CD4-positive, alpha-beta memory T cell (primary cell): ENCODE data around the gene MBNL1. TPM values are rescaled to one million over a fixed set of nuclear protein-coding genes. Genes with fewer than 3 reads are reported as not detected.
A peak's percentile ranks its signal among the peaks of the same experiment; 100 is the strongest.

Experiments
- CTCF ChIA-PET: fragments of 350-600 bp; sonication (Branson Sonifier 250); formaldehyde crosslinking; loops from one replicate; lab custom pipeline; 2021; ENCODE audit warnings: inconsistent platforms; ENCODE audit not compliant: partially characterized antibody; lab: Charles Lee
- POLR2A ChIA-PET: fragments of 350-600 bp; sonication (Branson Sonifier 250); formaldehyde crosslinking; loops from one replicate; lab custom pipeline; 2021; ENCODE audit not compliant: partially characterized antibody; lab: Charles Lee
- DNase-seq, 5 donors: peaks; one replicate each; pipeline versions ENCODE4 v3.0.0 to v3.0.0-alpha.2; 2020 to 2022; ENCODE audit warnings: mixed read lengths in 1 of 5
- H3K27ac ChIP-seq: one replicate; pipeline ENCODE4 v1.7.0; 2013; ENCODE audit warnings: low read depth, low read length
- H3K27me3 ChIP-seq: 2 replicates; pipeline ENCODE4 v1.7.0; 2013; ENCODE audit warnings: mild to moderate bottlenecking, low read length, moderate library complexity; ENCODE audit not compliant: insufficient read depth
- H3K36me3 ChIP-seq: 2 replicates; pipeline ENCODE4 v1.7.0; 2013; ENCODE audit warnings: mild to moderate bottlenecking, low read length, moderate library complexity; ENCODE audit not compliant: insufficient read depth
- H3K4me1 ChIP-seq: 2 replicates; pipeline ENCODE4 v1.7.0; 2013; ENCODE audit warnings: mild to moderate bottlenecking, low read length, moderate library complexity; ENCODE audit not compliant: insufficient read depth
- H3K4me3 ChIP-seq, 2 donors: one replicate each; pipeline ENCODE4 v1.7.0; 2013; ENCODE audit warnings: low read length in 2 of 2, mild to moderate bottlenecking in 1 of 2
- H3K9me3 ChIP-seq, 2 donors: one replicate each; pipeline ENCODE4 v1.7.0; 2013; ENCODE audit warnings: low read length in 2 of 2, control low read depth in 1 of 2; ENCODE audit not compliant: control insufficient read depth in 1 of 2
- H3K27ac Mint-ChIP-seq, 7 donors: one replicate each; pipeline ENCODE4 v1.8.0; 2020 to 2021; ENCODE audit warnings: mixed read lengths in 7 of 7, mild to moderate bottlenecking in 6 of 7, inconsistent platforms in 3 of 7, moderate library complexity in 3 of 7
- H3K27me3 Mint-ChIP-seq, 2 donors: one replicate each; pipeline ENCODE4 v1.8.0; 2020 to 2021; ENCODE audit warnings: mixed read lengths in 2 of 2
- H3K36me3 Mint-ChIP-seq, 2 donors: one replicate each; pipeline ENCODE4 v1.8.0; 2020 to 2021; ENCODE audit warnings: mixed read lengths in 2 of 2, inconsistent platforms in 1 of 2, mild to moderate bottlenecking in 1 of 2
- H3K4me1 Mint-ChIP-seq, 4 donors: one replicate each; pipeline ENCODE4 v1.8.0; 2020 to 2021; ENCODE audit warnings: mixed read lengths in 4 of 4, mild to moderate bottlenecking in 1 of 4
- H3K4me3 Mint-ChIP-seq, 8 donors: one replicate each; pipeline ENCODE4 v1.8.0; 2020 to 2021; ENCODE audit warnings: mixed read lengths in 8 of 8, mild to moderate bottlenecking in 7 of 8, moderate library complexity in 6 of 8, inconsistent platforms in 3 of 8
- H3K9me3 Mint-ChIP-seq, 8 donors: one replicate each; pipeline ENCODE4 v1.8.0; 2020 to 2021; ENCODE audit warnings: mixed read lengths in 8 of 8, mild to moderate bottlenecking in 5 of 8, inconsistent platforms in 3 of 8, moderate library complexity in 1 of 8
- intact Hi-C: fragments of 100-400 bp; cut with micrococcal nuclease; formaldehyde crosslinking; loops from one replicate; pipeline ENCODE4 v1.15.1; 2023
- polyA plus RNA-seq, 2 donors: library from polyadenylated mRNA; unstranded; fragments of 300-500 nt; fragmentation: Illumina TruSeq; gene quantifications; one replicate each; pipeline ENCODE4 v1.2.3, GENCODE V29; 2021
- total RNA-seq, 2 experiments: library from RNA; stranded (reverse); gene quantifications; one replicate each; pipeline ENCODE4 v1.2.3, GENCODE V29; 2021

Gene MBNL1
- total and polyA plus RNA-seq, 4 experiments from 2014 or later, result 289 to 430 (median 361) TPM

DNA sequence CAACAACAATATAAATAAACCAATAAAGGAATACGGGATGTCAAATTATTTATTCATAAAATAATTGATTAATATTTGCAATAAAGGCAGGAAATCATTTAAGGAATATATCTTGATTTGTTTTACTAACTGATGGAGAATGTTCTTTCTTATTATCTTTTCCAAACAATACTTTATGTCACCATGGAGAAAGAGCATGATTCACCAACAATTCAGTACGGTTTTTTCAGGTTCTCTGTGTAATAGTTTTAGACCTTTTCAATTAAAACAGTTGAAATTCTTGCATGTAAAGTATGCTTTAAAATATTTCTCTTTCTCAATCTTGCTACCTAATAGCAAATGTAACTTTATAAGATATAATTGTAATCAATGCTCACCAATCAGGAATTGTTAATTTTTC, 41.7 kb upstream of the MBNL1 start:
- intact Hi-C loops, result loop anchor here (1.0 kb wide), 1 partner anchor 9 kb away; no protein-coding TSS in a partner anchor
- DNase-seq, result no peak
- H3K4me1 Mint-ChIP-seq, result peaks cover 37 to 48% (median 43%) of the 10 kb centered on the region in 4 donors
- POLR2A ChIA-PET, result interaction anchor here (2.5 kb wide), 1 partner anchor 42 kb away, joined by 5 read pairs; the partner anchor contains the start of gene MBNL1
- Histone ChIP-seq H3K9me3 (no peaks in the 10 kb centered on the region), H3K4me3 (no peak overlapping the region), H3K27ac (no peak overlapping the region), H3K4me1 (peaks cover 37% of the 10 kb centered on the region), H3K36me3 (no peaks in the 10 kb centered on the region), H3K27me3 (no peaks in the 10 kb centered on the region)
- no peaks in the 10 kb centered on the region for H3K27me3 Mint-ChIP-seq
- no peak overlapping the region for H3K27ac Mint-ChIP-seq
- no peak overlapping the region for H3K4me3 Mint-ChIP-seq
- no peaks in the 10 kb centered on the region for H3K36me3 Mint-ChIP-seq
- peaks cover 0 to 2% (median 0%) of the 10 kb centered on the region in 8 donors for H3K9me3 Mint-ChIP-seq
- CTCF ChIA-PET, result no interaction called here

DNA sequence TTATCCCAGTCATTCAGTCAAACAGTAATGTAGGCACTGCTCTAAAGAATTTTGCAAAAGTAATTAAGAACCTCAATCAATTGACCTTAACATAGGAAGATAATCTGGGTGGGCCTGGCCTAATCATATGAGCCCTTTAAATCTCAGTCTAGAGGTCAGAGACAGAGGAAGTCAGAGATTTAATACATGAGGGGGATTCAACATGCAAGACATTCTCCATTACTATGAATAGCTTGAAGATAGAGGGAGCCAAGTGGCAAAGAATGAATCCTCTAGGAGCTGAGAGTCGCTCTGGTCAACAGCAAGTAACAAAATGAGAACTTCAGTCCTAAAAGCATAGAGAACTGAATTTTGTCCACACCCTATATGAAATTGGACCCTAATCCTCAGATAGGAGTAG, 39.0 kb upstream of the MBNL1 start:
- CTCF ChIA-PET, result interaction anchor here (1.4 kb wide), 1 partner anchor 214 kb away, joined by 5 read pairs; no protein-coding TSS in a partner anchor
- peaks cover 42% of the 10 kb centered on the region for H3K4me1 ChIP-seq
- H3K27me3 Mint-ChIP-seq, result no peaks in the 10 kb centered on the region
- no peaks in the 10 kb centered on the region for H3K27me3 ChIP-seq
- POLR2A ChIA-PET, result interaction anchor here (0.9 kb wide), 1 partner anchor 214 kb away, joined by 3 read pairs; no protein-coding TSS in a partner anchor
- peaks cover 0 to 2% (median 0%) of the 10 kb centered on the region in 8 donors for H3K9me3 Mint-ChIP-seq
- intact Hi-C loops, result loop anchor here (5.0 kb wide), 1 partner anchor 38 kb away; the partner anchor contains the start of gene MBNL1
- H3K4me1 Mint-ChIP-seq, result peaks cover 34 to 56% (median 44%) of the 10 kb centered on the region in 4 donors
- H3K36me3 Mint-ChIP-seq, result no peaks in the 10 kb centered on the region
- no peak overlapping the region for H3K4me3 ChIP-seq
- H3K4me3 Mint-ChIP-seq, result peak overlapping the region in 2 of 8 donors; percentile 1 to 13
- H3K27ac Mint-ChIP-seq, result peak overlapping the region in 1 of 7 donors; percentile 1
- no peaks in the 10 kb centered on the region for H3K36me3 ChIP-seq
- no peaks in the 10 kb centered on the region for H3K9me3 ChIP-seq
- no peak for DNase-seq
- no peak overlapping the region for H3K27ac ChIP-seq

DNA sequence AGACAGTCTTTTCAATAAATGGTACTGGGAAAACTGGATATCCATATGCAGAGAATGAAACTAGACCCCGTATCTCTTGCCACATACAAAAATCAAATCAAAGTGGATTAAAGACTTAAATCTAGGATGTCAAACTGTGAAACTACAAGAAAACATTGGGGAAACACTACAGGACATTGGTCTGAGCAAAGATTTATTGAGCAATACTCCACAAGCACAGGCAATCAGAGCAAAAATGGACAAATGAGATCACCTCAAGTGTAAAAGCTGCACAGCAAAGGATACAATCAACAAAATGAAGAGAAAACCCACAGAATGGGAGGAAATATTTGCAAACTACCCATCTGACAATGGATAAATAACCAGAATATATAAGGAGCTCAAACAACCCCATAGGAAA, 38.4 kb upstream of the MBNL1 start:
- no peaks in the 10 kb centered on the region for H3K36me3 ChIP-seq
- no peak for DNase-seq
- Mint-ChIP-seq H3K4me1 (peaks cover 34 to 57% (median 45%) of the 10 kb centered on the region in 4 donors), H3K4me3 (peak overlapping the region in 4 of 8 donors; percentile 67 to 76 (median 70)), H3K9me3 (peaks cover 0 to 2% (median 0%) of the 10 kb centered on the region in 8 donors), H3K27me3 (no peaks in the 10 kb centered on the region), H3K36me3 (no peaks in the 10 kb centered on the region), H3K27ac (peak overlapping the region in 2 of 7 donors; percentile 2 to 74)
- no peak overlapping the region for H3K4me3 ChIP-seq
- ChIA-PET CTCF (interaction anchor here (1.0 to 1.4 kb wide), 3 partner anchors 12 to 213 kb away, joined by 3 to 5 read pairs (median 3); no protein-coding TSS in a partner anchor), POLR2A (interaction anchor here (0.9 to 2.2 kb wide), 6 partner anchors 12 to 214 kb away, joined by 3 to 11 read pairs (median 5); partner anchors contain the start of gene MBNL1)
- no peaks in the 10 kb centered on the region for H3K27me3 ChIP-seq
- peaks cover 41% of the 10 kb centered on the region for H3K4me1 ChIP-seq
- intact Hi-C loops, result loop anchor here (5.0 kb wide), 1 partner anchor 37 kb away; the partner anchor contains the start of gene MBNL1
- no peak overlapping the region for H3K27ac ChIP-seq
- H3K9me3 ChIP-seq, result no peaks in the 10 kb centered on the region

DNA sequence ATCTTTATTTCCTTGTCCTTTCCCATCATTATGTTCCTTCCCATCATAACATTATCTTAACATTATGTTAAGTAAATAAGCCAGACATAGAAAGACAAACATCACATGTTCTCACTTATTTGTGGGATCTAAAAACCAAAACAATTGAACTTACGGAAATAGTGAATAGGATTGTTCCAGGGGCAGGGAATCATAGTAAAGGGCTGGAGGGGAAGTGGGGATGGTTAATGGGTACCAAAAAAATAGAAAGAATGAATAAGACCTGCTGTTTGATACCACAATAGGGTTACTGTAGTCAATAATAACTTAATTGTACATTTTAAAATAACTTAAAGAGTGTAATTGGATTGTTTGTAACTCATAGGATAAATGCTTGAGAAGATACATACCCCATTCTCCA, 36.7 kb upstream of the MBNL1 start:
- Histone ChIP-seq H3K27me3 (no peaks in the 10 kb centered on the region), H3K36me3 (no peaks in the 10 kb centered on the region), H3K27ac (no peak overlapping the region), H3K4me3 (no peak overlapping the region), H3K9me3 (no peaks in the 10 kb centered on the region), H3K4me1 (peaks cover 52% of the 10 kb centered on the region)
- Mint-ChIP-seq H3K36me3 (no peaks in the 10 kb centered on the region), H3K4me3 (peak overlapping the region in 2 of 8 donors; percentile 2), H3K27ac (peak overlapping the region in 1 of 7 donors; percentile 74), H3K4me1 (peaks cover 44 to 67% (median 54%) of the 10 kb centered on the region in 4 donors), H3K9me3 (peaks cover 0 to 2% (median 0%) of the 10 kb centered on the region in 8 donors), H3K27me3 (no peaks in the 10 kb centered on the region)
- ChIA-PET POLR2A (interaction anchor here (1.5 to 2.2 kb wide), 3 partner anchors 23 to 36 kb away, joined by 4 to 7 read pairs (median 6); partner anchors contain the start of gene MBNL1), CTCF (interaction anchor here (1.4 kb wide), 1 partner anchor 14 kb away, joined by 3 read pairs; no protein-coding TSS in a partner anchor)
- DNase-seq, result no peak
- intact Hi-C loops, result loop anchor here (2.0 to 5.0 kb wide), 2 partner anchors 13 to 35 kb away; partner anchors contain the start of gene MBNL1

DNA sequence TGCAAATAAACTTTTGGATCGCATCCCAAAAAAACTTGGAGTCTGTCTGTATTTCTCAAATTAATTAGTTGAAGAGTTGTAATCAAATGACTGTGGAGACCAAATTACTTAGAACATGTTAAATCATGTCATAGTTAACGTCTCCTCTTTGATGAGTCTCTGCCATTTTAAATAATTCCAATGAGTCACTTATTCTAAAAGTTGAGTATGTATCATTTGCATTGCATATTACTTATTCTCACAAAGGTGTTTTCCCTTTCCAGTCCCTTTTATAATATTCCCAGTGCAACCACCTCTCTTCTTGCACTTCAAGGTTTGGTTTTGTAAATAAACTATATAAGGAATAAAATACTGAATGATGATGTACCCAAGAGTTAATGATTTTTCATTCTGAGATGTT, 36.0 kb upstream of the MBNL1 start:
- no peak overlapping the region for H3K27ac ChIP-seq
- DNase-seq, result no peak
- H3K9me3 ChIP-seq, result no peaks in the 10 kb centered on the region
- H3K4me3 ChIP-seq, result no peak overlapping the region
- Mint-ChIP-seq H3K27ac (peak overlapping the region in 1 of 7 donors; percentile 47), H3K4me1 (peaks cover 47 to 70% (median 58%) of the 10 kb centered on the region in 4 donors), H3K9me3 (peaks cover 0 to 4% (median 1%) of the 10 kb centered on the region in 8 donors), H3K36me3 (no peaks in the 10 kb centered on the region), H3K27me3 (no peaks in the 10 kb centered on the region), H3K4me3 (peak overlapping the region in 3 of 8 donors; percentile 15 to 44 (median 27))
- ChIA-PET POLR2A (interaction anchor here (0.6 to 2.6 kb wide), 10 partner anchors 11 to 100 kb away, joined by 3 to 28 read pairs (median 3); partner anchors contain the start of gene MBNL1), CTCF (interaction anchor here (1.2 to 2.1 kb wide), 2 partner anchors 8 to 19 kb away, joined by 3 to 7 read pairs; no protein-coding TSS in a partner anchor)
- no peaks in the 10 kb centered on the region for H3K36me3 ChIP-seq
- peaks cover 52% of the 10 kb centered on the region for H3K4me1 ChIP-seq
- intact Hi-C loops, result loop anchor here (1.0 to 5.0 kb wide), 3 partner anchors 11 to 35 kb away; partner anchors contain the start of gene MBNL1
- H3K27me3 ChIP-seq, result no peaks in the 10 kb centered on the region

DNA sequence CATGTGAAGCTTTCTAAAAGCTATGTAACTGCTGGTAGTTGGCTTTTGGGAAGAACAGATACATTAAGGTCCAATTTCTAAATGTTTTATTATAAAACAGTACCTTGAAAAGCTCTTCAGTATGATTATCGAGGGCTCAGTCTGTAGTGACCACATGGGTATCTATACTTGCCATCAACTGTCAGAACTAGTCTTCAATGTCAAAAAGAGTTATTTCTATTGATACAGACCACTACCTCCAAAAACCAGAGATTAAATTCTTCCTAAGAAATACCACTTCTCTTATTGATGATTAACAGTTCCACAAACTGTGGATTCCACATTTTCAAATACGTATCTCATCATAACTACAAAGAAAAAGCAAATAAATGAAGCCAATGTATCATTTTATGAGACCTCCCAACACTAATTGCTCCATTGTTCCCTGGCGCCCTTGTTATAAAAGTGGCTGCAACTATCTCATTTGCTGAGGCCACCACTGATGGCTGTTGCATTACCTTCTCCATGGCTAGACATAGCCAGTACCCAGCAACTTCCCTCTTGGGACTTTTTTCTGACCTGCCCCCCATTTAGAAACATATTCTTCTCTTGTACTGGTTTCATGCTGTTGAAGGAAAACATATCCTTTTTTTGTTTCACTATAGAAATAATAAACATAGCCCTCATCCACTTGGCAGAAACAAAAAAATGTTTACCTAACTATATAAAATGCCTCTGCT, 33.9 kb upstream of the MBNL1 start:
- Histone ChIP-seq H3K4me1 (peaks cover 68% of the 10 kb centered on the region), H3K4me3 (no peak overlapping the region), H3K27me3 (no peaks in the 10 kb centered on the region), H3K9me3 (no peaks in the 10 kb centered on the region), H3K36me3 (no peaks in the 10 kb centered on the region), H3K27ac (no peak overlapping the region)
- Mint-ChIP-seq H3K27me3 (no peaks in the 10 kb centered on the region), H3K4me1 (peaks cover 55 to 81% (median 67%) of the 10 kb centered on the region in 4 donors), H3K4me3 (peak overlapping the region in 7 of 8 donors; percentile 3 to 75 (median 60)), H3K27ac (peak overlapping the region in 5 of 7 donors; percentile 22 to 88 (median 79)), H3K36me3 (no peaks in the 10 kb centered on the region), H3K9me3 (peaks cover 0 to 4% (median 2%) of the 10 kb centered on the region in 8 donors)
- POLR2A ChIA-PET, result interaction anchor here (1.1 to 2.6 kb wide), 9 partner anchors 9 to 50 kb away, joined by 3 to 28 read pairs (median 9); partner anchors contain the start of gene MBNL1
- intact Hi-C loops, result loop anchor here (5.0 kb wide), 1 partner anchor 32 kb away; the partner anchor contains the start of gene MBNL1
- DNase-seq, result no peak
- CTCF ChIA-PET, result interaction anchor here (0.9 to 2.1 kb wide), 2 partner anchors 9 to 10 kb away, joined by 4 to 7 read pairs; no protein-coding TSS in a partner anchor
